HG03439 (cell line): Measurements from ENCODE around the gene PCDH11X.
"Not testable (repeated sequence)": the region's sequence is repeated elsewhere in the genome, so short reads cannot be mapped to it uniquely, and the experiment has no call there.

Source experiments
- ATAC-seq: cut with Tn5 transposase; IDR thresholded peaks from one replicate; pipeline ENCODE4 v1.9.1; 2021; ENCODE audit warnings: mild to moderate bottlenecking, moderate library complexity; ENCODE audit not compliant: unreplicated experiment

Gene PCDH11X, protein sequence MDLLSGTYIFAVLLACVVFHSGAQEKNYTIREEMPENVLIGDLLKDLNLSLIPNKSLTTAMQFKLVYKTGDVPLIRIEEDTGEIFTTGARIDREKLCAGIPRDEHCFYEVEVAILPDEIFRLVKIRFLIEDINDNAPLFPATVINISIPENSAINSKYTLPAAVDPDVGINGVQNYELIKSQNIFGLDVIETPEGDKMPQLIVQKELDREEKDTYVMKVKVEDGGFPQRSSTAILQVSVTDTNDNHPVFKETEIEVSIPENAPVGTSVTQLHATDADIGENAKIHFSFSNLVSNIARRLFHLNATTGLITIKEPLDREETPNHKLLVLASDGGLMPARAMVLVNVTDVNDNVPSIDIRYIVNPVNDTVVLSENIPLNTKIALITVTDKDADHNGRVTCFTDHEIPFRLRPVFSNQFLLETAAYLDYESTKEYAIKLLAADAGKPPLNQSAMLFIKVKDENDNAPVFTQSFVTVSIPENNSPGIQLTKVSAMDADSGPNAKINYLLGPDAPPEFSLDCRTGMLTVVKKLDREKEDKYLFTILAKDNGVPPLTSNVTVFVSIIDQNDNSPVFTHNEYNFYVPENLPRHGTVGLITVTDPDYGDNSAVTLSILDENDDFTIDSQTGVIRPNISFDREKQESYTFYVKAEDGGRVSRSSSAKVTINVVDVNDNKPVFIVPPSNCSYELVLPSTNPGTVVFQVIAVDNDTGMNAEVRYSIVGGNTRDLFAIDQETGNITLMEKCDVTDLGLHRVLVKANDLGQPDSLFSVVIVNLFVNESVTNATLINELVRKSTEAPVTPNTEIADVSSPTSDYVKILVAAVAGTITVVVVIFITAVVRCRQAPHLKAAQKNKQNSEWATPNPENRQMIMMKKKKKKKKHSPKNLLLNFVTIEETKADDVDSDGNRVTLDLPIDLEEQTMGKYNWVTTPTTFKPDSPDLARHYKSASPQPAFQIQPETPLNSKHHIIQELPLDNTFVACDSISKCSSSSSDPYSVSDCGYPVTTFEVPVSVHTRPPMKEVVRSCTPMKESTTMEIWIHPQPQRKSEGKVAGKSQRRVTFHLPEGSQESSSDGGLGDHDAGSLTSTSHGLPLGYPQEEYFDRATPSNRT (N-terminal part only)

DNA sequence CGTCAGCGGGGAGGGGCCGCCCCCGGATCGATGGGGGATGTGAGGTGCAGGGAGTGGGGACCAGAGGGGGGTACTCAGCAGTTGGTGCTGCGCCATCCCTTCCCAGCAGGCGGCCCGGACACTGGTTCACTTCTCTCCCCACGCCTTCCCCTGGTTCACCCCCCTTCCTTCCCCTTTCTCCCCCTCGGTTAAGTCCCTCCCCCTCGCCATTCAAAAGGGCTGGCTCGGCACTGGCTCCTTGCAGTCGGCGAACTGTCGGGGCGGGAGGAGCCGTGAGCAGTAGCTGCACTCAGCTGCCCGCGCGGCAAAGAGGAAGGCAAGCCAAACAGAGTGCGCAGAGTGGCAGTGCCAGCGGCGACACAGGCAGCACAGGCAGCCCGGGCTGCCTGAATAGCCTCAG lies at the start of gene PCDH11X:
TSS of gene PCDH11X (plus strand) at position 241 of the 400 bp plus-strand sequence. CDS start 56,130 bp downstream, outside the sequence.
- not testable (repeated sequence) for ATAC-seq

DNA sequence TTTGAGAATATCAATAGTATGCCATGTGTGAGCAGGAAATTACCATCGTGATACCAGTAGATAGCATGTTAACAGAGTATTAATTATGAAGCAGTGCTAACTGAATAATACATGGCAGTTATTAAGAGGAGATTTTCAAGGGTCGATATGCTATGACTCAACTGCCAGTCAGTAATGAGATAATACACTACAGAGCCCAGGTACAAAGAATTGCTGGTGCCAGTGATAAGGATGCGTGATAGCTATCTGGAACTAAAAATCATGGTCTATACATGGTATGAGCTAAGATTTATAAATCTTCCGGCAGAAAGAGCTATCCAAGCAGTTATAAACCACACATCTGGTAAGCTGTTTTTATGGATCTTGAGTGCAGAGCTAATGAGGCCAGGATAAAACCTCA lies 31.7 kb upstream of the PCDH11X start:
- not testable (repeated sequence) for ATAC-seq

DNA sequence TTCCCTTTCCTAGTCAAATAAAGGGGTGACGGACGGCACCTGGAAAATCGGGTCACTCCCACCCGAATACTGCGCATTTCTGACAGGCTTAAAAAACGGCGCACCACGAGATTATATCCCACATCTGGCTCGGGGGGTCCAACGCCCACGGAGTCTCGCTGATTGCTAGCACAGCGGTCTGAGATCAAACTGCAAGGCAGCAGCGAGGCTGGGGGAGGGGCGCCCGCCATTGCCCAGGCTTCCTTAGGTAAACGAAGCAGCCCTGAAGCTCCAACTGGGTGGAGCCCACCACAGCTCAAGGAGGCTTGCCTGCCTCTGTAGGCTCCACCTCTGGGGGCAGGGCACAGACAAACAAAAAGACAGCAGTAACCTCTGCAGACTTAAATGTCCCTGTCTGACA lies 26.2 kb upstream of the PCDH11X start:
- ATAC-seq: not testable (repeated sequence)

DNA sequence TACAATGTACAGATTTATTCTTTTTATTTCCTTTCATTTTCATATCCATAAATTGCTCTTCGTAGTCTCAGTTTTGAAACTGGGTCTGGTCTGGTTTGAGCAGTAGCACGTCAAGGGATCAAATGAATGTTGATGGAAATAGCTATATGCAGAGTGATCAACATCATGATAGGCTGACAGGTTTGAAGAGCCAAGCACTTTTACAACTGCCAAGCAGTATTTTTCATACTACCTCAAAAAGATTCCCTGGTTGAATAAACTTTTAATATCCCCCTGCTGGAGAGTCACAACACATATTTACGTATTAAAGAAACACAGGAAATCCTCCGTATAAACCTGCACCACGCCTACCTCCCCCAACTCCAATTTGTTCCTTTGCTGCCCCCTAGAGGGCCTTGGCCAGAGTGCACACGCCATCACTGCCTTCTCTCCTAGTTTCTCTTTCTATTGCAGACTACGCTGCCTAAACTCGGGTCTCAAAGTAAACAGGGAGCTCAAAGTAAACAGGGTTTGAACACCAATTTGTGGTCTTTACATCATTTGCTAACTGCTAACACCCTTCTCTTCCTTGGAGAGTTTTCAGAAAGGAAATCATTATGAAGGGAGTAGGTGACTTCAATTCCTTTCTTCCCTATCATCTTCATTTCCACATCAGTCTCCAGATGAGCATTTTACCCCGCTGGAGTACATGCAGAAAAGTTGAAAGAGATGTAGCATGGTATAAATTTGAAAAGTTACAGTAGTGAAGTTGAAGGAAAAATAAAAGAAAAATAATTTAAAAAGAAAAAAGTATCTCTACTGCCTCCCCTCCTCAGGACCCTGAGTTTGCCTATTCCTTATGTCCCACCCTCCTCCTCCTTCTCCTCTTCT lies 8.3 kb upstream of the PCDH11X start:
- ATAC-seq: peak; percentile 100

DNA sequence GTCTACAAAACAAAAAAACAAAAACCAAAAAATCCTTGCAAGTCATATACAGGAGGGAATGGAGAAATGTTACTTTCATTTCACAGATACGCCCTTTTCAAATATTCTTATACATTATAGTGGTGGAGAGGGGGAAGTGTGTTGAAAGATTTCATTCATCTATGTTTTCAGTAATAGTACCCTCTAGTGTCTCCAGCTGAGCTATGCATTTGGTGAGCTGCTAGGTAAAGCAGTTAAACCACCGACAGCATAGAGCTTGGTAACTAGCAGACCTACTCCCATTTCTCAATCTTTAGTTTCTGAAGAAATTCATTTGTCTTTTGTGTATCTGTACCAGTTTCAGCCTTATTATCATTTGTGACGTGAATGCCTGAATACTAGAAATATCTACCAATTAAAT lies 5.2 kb upstream of the PCDH11X start:
- not testable (repeated sequence) for ATAC-seq

DNA sequence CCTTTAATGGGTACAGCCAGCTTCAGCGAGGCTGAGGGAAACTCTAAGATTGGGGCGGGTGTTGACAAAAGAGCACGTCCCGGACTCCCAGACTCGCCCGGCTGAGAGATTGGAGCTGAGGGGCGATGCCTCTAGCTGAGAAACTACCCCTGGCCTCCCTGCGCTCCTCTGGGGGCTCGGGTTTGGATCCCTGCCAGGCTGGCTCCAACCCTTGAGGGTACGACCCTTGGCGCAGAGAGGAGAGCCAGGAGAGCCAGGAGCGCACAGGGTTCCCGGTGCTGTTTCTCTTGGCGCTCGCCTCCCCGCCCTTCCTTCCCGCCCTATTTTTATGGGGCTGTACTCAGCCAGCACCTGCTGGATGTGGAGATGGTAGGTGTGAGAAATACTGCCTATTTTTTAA lies 833 bp downstream of the PCDH11X start:
- not testable (repeated sequence) for ATAC-seq

DNA sequence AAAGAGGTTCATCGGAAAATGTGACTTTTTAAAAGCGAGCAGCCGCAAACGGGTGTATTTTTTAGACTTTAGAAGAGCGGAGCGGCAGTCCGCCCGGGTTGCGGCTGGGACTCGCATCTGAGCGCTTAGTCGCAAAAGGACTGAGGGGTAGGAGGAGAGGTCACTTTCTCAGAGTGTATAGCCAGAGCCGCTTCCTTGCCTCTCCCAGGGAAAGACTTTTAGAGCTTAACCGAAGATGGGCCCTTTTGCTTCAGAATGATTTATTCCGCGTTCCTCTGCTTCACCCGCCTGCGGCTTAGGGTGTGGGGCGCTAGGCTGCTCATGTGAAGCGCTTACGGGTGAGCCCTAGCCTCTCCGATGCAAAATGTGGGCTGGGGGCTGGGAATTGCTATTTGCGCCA lies 1.5 kb downstream of the PCDH11X start:
- not testable (repeated sequence) for ATAC-seq

DNA sequence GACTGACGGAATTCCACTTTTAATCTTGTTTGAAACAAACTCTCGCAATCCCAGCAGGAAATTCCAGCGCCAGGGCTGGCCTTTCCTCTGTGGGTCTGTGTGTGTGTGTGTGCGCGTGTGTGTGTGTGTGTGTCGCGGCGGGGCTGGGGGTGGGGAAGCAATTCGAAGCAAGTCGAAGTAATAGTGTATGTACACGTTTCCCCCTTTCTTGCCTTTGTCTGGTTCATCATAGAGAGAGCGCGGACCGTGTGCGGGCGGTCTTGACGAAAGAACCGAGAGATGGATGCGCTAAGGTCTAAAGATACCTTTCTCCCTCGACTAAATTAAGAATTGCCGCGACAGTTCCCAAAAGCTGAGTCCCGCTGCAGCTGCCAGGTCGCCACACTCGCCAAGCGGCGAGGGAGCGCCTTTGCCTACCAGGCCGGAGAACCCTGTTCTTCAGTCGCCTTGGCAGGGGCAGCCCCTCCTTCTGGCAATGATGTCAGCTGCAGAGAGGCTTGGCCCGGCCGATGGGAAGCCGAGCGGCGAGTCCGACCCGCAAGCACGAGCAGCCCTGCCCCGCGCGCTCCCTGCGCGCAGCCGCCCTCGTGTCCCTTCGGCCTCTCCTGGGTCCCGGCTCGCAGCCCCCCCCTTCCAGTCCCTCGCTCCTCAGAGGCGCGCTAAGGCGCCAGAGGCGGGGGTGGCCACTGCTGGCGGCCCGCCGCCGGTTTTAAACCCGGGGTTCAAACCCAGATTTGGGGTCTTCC lies 2.6 kb downstream of the PCDH11X start:
- ATAC-seq: not testable (repeated sequence)

DNA sequence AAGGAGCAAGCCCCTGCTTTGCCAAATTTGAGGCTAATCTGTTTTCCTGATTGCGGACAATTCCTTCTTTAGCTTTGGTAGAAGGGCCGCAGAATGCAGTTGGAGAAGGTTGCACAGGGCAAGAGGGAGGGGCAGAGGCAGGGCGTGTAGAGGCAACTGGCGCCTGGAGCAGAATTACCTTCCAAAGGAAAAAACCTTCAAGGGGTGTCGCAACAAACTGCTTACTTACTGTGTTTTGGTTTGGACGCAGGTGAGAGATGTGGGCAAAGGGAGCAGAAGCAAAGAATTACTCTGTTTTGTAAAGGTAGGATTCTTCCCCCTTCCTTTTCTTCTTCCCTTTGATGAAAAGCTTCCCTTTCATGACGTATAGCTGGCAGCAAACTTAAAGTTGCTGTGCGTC lies 3.6 kb downstream of the PCDH11X start:
- not testable (repeated sequence) for ATAC-seq

DNA sequence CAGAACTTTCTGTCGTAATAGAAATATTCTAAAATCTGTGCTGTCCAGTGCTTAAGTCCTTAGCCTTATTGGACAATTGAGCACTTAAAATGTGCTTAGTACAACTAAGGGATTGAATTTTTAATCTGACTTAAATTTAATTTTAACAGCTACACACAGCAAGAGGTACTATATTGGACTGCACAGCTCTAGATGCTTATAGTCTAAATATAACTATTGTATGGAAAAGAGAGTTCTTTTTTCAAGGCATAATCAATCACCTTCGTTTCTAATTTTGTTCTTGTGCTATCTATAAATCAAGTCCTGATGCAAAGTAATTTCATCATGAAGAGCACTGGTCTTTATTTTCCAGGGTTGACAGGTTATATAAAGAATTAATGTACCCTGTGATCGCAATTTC lies 38.4 kb downstream of the PCDH11X start:
- not testable (repeated sequence) for ATAC-seq

DNA sequence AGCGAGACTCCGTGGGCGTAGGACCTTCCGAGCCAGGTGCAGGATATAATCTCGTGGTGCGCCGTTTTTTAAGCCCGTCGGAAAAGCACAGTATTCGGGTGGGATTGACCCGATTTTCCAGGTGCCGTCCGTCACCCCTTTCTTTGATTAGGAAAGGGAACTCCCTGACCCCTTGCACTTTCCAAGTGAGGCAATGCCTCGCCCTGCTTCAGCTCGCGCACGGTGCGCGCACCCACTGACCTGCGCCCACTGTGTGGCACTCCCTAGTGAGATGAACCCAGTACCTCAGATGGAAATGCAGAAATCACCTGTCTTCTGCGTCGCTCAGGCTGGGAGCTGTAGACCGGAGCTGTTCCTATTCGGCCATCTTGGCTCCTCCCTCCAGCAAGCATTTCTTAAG lies 46.1 kb downstream of the PCDH11X start:
- ATAC-seq: not testable (repeated sequence)
